Measurements from ENCODE around the gene MVB12B.

Gene MVB12B

GRCh38 chr9:126435105-126435504 is 108.5 kb downstream of the MVB12B start:
- no peak for DNase-seq

GRCh38 chr9:126435626-126436025 is 109.0 kb downstream of the MVB12B start:
- DNase-seq: no peak

GRCh38 chr9:126436545-126437267 is 110.1 kb downstream of the MVB12B start:
- DNase-seq: no peak

- no peak for DNase-seq
These were observed 110.6 kb downstream of the MVB12B start for GRCh38 chr9:126437268-126437666.

GRCh38 chr9:126437701-126438100 is 111.1 kb downstream of the MVB12B start:
- no peak for DNase-seq

GRCh38 chr9:126438741-126439401 is 112.2 kb downstream of the MVB12B start:
- no peak for DNase-seq

GRCh38 chr9:126439402-126439765 is 112.8 kb downstream of the MVB12B start:
- DNase-seq: no peak

- DNase-seq: no peak
These were observed 113.4 kb downstream of the MVB12B start for GRCh38 chr9:126439883-126440653.

- DNase-seq: no peak
These were observed 114.3 kb downstream of the MVB12B start for GRCh38 chr9:126440940-126441339.

GRCh38 chr9:126442636-126443035 is 116.0 kb downstream of the MVB12B start:
- no peak for DNase-seq

GRCh38 chr9:126443144-126443543 is 116.5 kb downstream of the MVB12B start:
- no peak for DNase-seq

GRCh38 chr9:126448136-126448535 is 121.5 kb downstream of the MVB12B start:
- DNase-seq: no peak

GRCh38 chr9:126448865-126449577 is 122.4 kb downstream of the MVB12B start:
- DNase-seq: no peak

GRCh38 chr9:126449725-126450667 is 123.4 kb downstream of the MVB12B start:
- no peak for DNase-seq

- DNase-seq: no peak
These were observed 124.1 kb downstream of the MVB12B start for GRCh38 chr9:126450668-126451205.

GRCh38 chr9:126451316-126451885 is 124.8 kb downstream of the MVB12B start:
- no peak for DNase-seq

GRCh38 chr9:126452106-126452505 is 125.5 kb downstream of the MVB12B start:
- no peak for DNase-seq

GRCh38 chr9:126453156-126453963 is 126.7 kb downstream of the MVB12B start:
- DNase-seq: no peak

GRCh38 chr9:126454215-126454614 is 127.6 kb downstream of the MVB12B start:
- DNase-seq: no peak

GRCh38 chr9:126454795-126455194 is 128.2 kb downstream of the MVB12B start:
- DNase-seq: no peak
